K562 (cell line): ENCODE data around the gene SPCS3. TPM values are rescaled to one million over a fixed set of nuclear protein-coding genes. Genes with fewer than 3 reads are reported as not detected.

ENCODE experiments used
- BRF1 ChIP-seq: IDR thresholded peaks from 3 replicates; pipeline ENCODE4 v1.6.1; 2011; ENCODE audit warnings: borderline replicate concordance, mild to moderate bottlenecking; ENCODE audit not compliant: insufficient read length; ENCODE audit errors: extremely low read depth
- FOXJ3 ChIP-seq: sonication (generic); formaldehyde crosslinking; IDR thresholded peaks from 2 replicates; pipeline ENCODE4 v1.4.0; 2020; ENCODE audit warnings: mild to moderate bottlenecking, missing genetic modification reagents
- POLR3A ChIP-seq: IDR thresholded peaks from 2 replicates; pipeline ENCODE4 v1.6.1; 2011; ENCODE audit warnings: borderline replicate concordance, mild to moderate bottlenecking, moderate library complexity; ENCODE audit not compliant: insufficient read length, insufficient read depth; ENCODE audit errors: extremely low read depth
- ZNF41 ChIP-seq: fragments of 250-450 bp; sonication (Bioruptor Pico); conservative IDR thresholded peaks from 2 replicates; pipeline ENCODE4 v1.4.0; 2020; ENCODE audit warnings: mild to moderate bottlenecking
- polyA plus RNA-seq, 8 experiments: library from polyadenylated mRNA; depleted of rRNA in 4 of 8; stranded (reverse) in 5 of 8; unstranded in 3 of 8; fragments of >200 nt; fragmentation: Nextera tagmentation in 2 of 8; fragmentation: Illumina TruSeq in 1 of 8; extraction: Ambion mirVana in 2 of 8; extraction: Trizol in 1 of 8; gene quantifications; 2 replicates each; pipeline versions ENCODE4 v1.2.1 to v1.2.3, GENCODE V29; 2011 to 2014; ENCODE audit warnings: inconsistent platforms in 1 of 8, missing spikeins in 1 of 8
- total RNA-seq, 7 experiments: library from RNA; depleted of rRNA in 6 of 7; stranded (reverse); fragments of >200 nt in 6 of 7; fragmentation: Illumina TruSeq in 2 of 7; extraction: Trizol in 2 of 7; gene quantifications; 2 replicates each; pipeline versions ENCODE4 v1.2.1 to v1.2.3, GENCODE V29; 2011 to 2021; ENCODE audit warnings: low replicate concordance in 1 of 7
- TF ChIP-seq, protein P1 (sequence below): fragments of 200-600 bp; sonication (generic); IDR thresholded peaks from one replicate; pipeline ENCODE4 v1.6.1; 2012; ENCODE audit warnings: mild to moderate bottlenecking, low read depth, low read length, inconsistent platforms

Gene SPCS3
- total and polyA plus RNA-seq, 9 of the 15 experiments (the other 6 are each of a cell fraction or from before 2014, with no cell fraction given): 64.6 to 196 (median 85.4) TPM

DNA sequence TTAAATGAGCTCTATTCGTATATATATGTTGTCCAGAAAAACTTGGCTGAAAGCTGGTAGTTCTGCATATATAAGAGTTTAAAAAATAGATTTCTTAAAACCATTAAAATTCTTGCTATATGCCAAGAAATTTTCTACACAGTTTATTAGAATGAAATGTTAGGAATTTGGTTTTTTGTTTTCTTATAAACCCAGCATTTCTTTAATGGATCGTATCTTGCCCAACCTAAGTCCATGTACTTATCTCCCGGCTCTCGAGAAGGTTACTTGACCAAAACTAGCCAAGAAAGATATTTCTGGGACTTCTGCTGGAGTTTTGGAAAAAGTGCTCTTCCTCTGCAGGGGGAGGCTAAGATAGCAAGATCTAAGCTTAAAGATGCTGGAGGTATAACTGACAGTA lies 46.0 kb upstream of the SPCS3 start (continued):
- TF ChIP-seq, protein P1, sequence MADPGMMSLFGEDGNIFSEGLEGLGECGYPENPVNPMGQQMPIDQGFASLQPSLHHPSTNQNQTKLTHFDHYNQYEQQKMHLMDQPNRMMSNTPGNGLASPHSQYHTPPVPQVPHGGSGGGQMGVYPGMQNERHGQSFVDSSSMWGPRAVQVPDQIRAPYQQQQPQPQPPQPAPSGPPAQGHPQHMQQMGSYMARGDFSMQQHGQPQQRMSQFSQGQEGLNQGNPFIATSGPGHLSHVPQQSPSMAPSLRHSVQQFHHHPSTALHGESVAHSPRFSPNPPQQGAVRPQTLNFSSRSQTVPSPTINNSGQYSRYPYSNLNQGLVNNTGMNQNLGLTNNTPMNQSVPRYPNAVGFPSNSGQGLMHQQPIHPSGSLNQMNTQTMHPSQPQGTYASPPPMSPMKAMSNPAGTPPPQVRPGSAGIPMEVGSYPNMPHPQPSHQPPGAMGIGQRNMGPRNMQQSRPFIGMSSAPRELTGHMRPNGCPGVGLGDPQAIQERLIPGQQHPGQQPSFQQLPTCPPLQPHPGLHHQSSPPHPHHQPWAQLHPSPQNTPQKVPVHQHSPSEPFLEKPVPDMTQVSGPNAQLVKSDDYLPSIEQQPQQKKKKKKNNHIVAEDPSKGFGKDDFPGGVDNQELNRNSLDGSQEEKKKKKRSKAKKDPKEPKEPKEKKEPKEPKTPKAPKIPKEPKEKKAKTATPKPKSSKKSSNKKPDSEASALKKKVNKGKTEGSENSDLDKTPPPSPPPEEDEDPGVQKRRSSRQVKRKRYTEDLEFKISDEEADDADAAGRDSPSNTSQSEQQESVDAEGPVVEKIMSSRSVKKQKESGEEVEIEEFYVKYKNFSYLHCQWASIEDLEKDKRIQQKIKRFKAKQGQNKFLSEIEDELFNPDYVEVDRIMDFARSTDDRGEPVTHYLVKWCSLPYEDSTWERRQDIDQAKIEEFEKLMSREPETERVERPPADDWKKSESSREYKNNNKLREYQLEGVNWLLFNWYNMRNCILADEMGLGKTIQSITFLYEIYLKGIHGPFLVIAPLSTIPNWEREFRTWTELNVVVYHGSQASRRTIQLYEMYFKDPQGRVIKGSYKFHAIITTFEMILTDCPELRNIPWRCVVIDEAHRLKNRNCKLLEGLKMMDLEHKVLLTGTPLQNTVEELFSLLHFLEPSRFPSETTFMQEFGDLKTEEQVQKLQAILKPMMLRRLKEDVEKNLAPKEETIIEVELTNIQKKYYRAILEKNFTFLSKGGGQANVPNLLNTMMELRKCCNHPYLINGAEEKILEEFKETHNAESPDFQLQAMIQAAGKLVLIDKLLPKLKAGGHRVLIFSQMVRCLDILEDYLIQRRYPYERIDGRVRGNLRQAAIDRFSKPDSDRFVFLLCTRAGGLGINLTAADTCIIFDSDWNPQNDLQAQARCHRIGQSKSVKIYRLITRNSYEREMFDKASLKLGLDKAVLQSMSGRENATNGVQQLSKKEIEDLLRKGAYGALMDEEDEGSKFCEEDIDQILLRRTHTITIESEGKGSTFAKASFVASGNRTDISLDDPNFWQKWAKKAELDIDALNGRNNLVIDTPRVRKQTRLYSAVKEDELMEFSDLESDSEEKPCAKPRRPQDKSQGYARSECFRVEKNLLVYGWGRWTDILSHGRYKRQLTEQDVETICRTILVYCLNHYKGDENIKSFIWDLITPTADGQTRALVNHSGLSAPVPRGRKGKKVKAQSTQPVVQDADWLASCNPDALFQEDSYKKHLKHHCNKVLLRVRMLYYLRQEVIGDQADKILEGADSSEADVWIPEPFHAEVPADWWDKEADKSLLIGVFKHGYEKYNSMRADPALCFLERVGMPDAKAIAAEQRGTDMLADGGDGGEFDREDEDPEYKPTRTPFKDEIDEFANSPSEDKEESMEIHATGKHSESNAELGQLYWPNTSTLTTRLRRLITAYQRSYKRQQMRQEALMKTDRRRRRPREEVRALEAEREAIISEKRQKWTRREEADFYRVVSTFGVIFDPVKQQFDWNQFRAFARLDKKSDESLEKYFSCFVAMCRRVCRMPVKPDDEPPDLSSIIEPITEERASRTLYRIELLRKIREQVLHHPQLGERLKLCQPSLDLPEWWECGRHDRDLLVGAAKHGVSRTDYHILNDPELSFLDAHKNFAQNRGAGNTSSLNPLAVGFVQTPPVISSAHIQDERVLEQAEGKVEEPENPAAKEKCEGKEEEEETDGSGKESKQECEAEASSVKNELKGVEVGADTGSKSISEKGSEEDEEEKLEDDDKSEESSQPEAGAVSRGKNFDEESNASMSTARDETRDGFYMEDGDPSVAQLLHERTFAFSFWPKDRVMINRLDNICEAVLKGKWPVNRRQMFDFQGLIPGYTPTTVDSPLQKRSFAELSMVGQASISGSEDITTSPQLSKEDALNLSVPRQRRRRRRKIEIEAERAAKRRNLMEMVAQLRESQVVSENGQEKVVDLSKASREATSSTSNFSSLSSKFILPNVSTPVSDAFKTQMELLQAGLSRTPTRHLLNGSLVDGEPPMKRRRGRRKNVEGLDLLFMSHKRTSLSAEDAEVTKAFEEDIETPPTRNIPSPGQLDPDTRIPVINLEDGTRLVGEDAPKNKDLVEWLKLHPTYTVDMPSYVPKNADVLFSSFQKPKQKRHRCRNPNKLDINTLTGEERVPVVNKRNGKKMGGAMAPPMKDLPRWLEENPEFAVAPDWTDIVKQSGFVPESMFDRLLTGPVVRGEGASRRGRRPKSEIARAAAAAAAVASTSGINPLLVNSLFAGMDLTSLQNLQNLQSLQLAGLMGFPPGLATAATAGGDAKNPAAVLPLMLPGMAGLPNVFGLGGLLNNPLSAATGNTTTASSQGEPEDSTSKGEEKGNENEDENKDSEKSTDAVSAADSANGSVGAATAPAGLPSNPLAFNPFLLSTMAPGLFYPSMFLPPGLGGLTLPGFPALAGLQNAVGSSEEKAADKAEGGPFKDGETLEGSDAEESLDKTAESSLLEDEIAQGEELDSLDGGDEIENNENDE: no peak
- TF ChIP-seq POLR3A (no peak), BRF1 (no peak), ZNF41 (CRISPR knock-in tag) (no peak), FOXJ3 (CRISPR knock-in tag) (no peak)
- TF ChIP-seq, all 486 proteins: peak for 0
